Measurements from ENCODE around the gene CCDC70. TPM values are rescaled to one million over a fixed set of nuclear protein-coding genes. Genes with fewer than 3 reads are reported as not detected.

CCDC70 gene
- total and polyA plus RNA-seq, 7 experiments from 2014 or later = not detected

DNA sequence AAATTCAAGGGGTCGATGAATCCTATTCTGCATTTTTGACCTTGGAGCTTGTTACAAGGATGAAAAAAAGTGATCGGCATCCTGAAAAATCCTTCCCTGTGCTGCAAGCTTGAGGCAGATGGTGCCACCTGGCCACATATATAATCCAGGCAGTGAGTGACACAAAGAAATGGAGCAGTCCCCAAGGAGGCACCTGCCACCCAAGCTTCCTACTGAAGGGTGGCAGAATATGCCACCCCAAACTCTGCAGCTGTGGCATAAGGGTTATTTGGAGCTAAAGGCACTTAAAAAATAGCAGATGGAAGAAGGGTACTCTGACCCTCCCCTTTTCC lies 32.2 kb upstream of the CCDC70 start:
- Mint-ChIP-seq H3K27ac (peak overlapping the region in 8 of 9 donors; percentile 89 to 99 (median 95)), H3K36me3 (no peaks in the 10 kb centered on the region), H3K4me3 (peak overlapping the region in 6 of 10 donors; percentile 63 to 100 (median 86)), H3K4me1 (peaks cover 46 to 77% (median 70%) of the 10 kb centered on the region in 7 donors), H3K27me3 (peaks cover 0 to 12% (median 0%) of the 10 kb centered on the region in 5 donors), H3K9me3 (no peaks in the 10 kb centered on the region)
- Histone ChIP-seq H3K36me3 (ENCODE audit: control insufficient read depth in 2 of 3, insufficient read depth in 3 of 3, low read length in 3 of 3) (no peaks in the 10 kb centered on the region), H3K27me3 (ENCODE audit: control insufficient read depth in 2 of 2, insufficient read depth in 2 of 2, low read length in 2 of 2) (no peaks in the 10 kb centered on the region), H3K27ac (ENCODE audit: low read depth, low read length) (peak overlapping the region; percentile 55), H3K9me3 (ENCODE audit: control insufficient read depth in 2 of 3, low read length in 3 of 3) (no peaks in the 10 kb centered on the region), H3K4me1 (ENCODE audit: control insufficient read depth in 2 of 2, insufficient read depth in 2 of 2, low read length in 2 of 2) (peaks cover 34 to 57% of the 10 kb centered on the region in 2 donors), H3K4me3 (ENCODE audit: low read length) (no peak overlapping the region)
- no peak for ATAC-seq
- POLR2A ChIA-PET = interaction anchor here (0.5 to 12.1 kb wide), 10 partner anchors 8 to 699 kb away, joined by 3 to 324 read pairs (median 6); partner anchors contain the start of gene INTS6
- DNase-seq = no peak
- intact Hi-C loops (cut with micrococcal nuclease) = loop anchor here in 1 of 2 donors (5.0 kb wide), 2 partner anchors 183 to 1832 kb away; partner anchors contain the start of genes ALG11, ATP7B and TRIM13
- CTCF ChIA-PET = interaction anchor here (0.7 to 6.0 kb wide), 10 partner anchors 8 to 397 kb away, joined by 3 to 126 read pairs (median 4); no protein-coding TSS in a partner anchor

DNA sequence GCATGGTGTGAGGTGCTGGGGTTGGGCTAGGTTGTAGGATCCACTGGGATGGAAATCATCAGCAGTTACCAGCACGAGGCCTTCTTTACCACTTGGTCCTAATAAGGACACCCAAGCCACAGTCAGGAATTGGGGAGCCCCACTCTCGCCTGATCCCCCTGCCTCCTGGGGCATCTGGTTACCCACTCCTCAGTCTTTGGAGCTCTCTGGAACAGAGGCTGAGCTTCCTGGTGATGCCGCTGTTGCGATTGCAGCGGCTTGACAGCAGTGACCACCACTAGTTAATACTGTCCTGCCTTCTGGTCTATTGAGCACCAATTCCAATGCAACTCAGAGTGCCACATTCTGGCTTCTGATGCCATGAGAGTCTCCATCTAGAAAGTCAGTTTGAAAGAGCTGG lies 30.2 kb upstream of the CCDC70 start:
- Histone ChIP-seq H3K4me3 (ENCODE audit: low read length) (no peak overlapping the region), H3K36me3 (ENCODE audit: control insufficient read depth in 2 of 3, insufficient read depth in 3 of 3, low read length in 3 of 3) (no peaks in the 10 kb centered on the region), H3K9me3 (ENCODE audit: control insufficient read depth in 2 of 3, low read length in 3 of 3) (no peaks in the 10 kb centered on the region), H3K27ac (ENCODE audit: low read depth, low read length) (no peak overlapping the region), H3K27me3 (ENCODE audit: control insufficient read depth in 2 of 2, insufficient read depth in 2 of 2, low read length in 2 of 2) (no peaks in the 10 kb centered on the region), H3K4me1 (ENCODE audit: control insufficient read depth in 2 of 2, insufficient read depth in 2 of 2, low read length in 2 of 2) (peaks cover 15 to 44% of the 10 kb centered on the region in 2 donors)
- intact Hi-C loops (cut with micrococcal nuclease) = loop anchor here in 1 of 2 donors (5.0 kb wide), 1 partner anchor 34 kb away; no protein-coding TSS in a partner anchor
- ChIA-PET POLR2A (interaction anchor here (1.1 to 5.8 kb wide), 11 partner anchors 10 to 379 kb away, joined by 3 to 84 read pairs (median 8); partner anchors contain the start of gene INTS6), CTCF (interaction anchor here (0.6 to 5.7 kb wide), 12 partner anchors 11 to 399 kb away, joined by 3 to 192 read pairs (median 4); no protein-coding TSS in a partner anchor)
- peaks cover 28 to 65% (median 57%) of the 10 kb centered on the region in 7 donors for H3K4me1 Mint-ChIP-seq
- no peaks in the 10 kb centered on the region for H3K36me3 Mint-ChIP-seq
- H3K27ac Mint-ChIP-seq = peak overlapping the region in 3 of 9 donors; percentile 32 to 99 (median 55)
- ATAC-seq = no peak
- H3K27me3 Mint-ChIP-seq = peaks cover 0 to 12% (median 0%) of the 10 kb centered on the region in 5 donors
- no peak for DNase-seq
- no peak overlapping the region for H3K4me3 Mint-ChIP-seq
- H3K9me3 Mint-ChIP-seq = no peaks in the 10 kb centered on the region

DNA sequence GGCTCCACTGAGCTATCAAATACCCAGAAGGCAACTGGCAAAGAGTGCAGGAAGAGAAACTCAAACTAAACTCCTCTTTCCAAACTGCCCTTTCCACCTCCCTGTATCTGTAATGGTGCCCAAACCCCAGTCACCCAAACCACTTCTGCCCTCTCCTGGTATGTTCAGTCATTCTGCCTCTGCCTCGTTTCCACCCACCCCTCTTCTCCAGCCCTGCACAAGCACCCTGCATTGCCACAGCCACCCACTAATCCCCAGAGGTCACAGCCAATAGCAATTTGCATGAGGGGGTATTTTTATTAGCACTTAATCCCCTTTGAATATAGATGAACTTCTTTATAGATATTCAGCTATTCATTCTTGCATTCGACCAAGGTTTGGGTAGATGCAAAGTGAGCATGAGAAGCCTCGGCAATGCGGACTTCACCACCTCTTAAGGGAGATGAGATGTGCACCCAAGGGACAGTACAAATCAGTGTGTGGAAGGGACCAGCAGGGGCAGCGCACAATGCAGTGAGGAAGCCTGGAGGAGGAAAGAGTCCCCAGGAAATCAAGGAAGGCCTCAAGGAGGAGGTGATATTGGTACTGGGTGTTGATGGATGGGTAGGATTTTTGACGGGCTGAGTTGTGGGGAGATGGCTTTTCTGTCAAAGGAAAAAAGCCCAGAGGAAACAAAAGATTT lies 29.2 kb upstream of the CCDC70 start:
- no peaks in the 10 kb centered on the region for H3K36me3 ChIP-seq (ENCODE audit: control insufficient read depth in 2 of 3, insufficient read depth in 3 of 3, low read length in 3 of 3)
- DNase-seq (peak in 7 of 9 donors; percentile 68 to 82 (median 76)), ATAC-seq (peak; percentile 98)
- no peaks in the 10 kb centered on the region for H3K9me3 Mint-ChIP-seq
- H3K27ac ChIP-seq (ENCODE audit: low read depth, low read length) = no peak overlapping the region
- peak overlapping the region in 9 of 10 donors; percentile 37 to 77 (median 55) for H3K4me3 Mint-ChIP-seq
- no peak overlapping the region for H3K4me3 ChIP-seq (ENCODE audit: low read length)
- no peaks in the 10 kb centered on the region for H3K36me3 Mint-ChIP-seq
- POLR2A ChIA-PET = interaction anchor here (0.6 to 5.8 kb wide), 12 partner anchors 11 to 394 kb away, joined by 3 to 84 read pairs (median 8); partner anchors contain the start of gene INTS6
- CTCF ChIA-PET = interaction anchor here (0.7 to 5.7 kb wide), 18 partner anchors 12 to 400 kb away, joined by 3 to 192 read pairs (median 4); no protein-coding TSS in a partner anchor
- peaks cover 0 to 8% (median 0%) of the 10 kb centered on the region in 5 donors for H3K27me3 Mint-ChIP-seq
- intact Hi-C loops (cut with micrococcal nuclease) = loop anchor here (1.0 to 5.0 kb wide), 4 partner anchors 10 to 397 kb away; no protein-coding TSS in a partner anchor
- peaks cover 28 to 54% (median 51%) of the 10 kb centered on the region in 7 donors for H3K4me1 Mint-ChIP-seq
- H3K9me3 ChIP-seq (ENCODE audit: control insufficient read depth in 2 of 3, low read length in 3 of 3) = no peaks in the 10 kb centered on the region
- H3K27ac Mint-ChIP-seq = peak overlapping the region in 8 of 9 donors; percentile 68 to 99 (median 78)
- no peaks in the 10 kb centered on the region for H3K27me3 ChIP-seq (ENCODE audit: control insufficient read depth in 2 of 2, insufficient read depth in 2 of 2, low read length in 2 of 2)
- peaks cover 4 to 33% of the 10 kb centered on the region in 2 donors for H3K4me1 ChIP-seq (ENCODE audit: control insufficient read depth in 2 of 2, insufficient read depth in 2 of 2, low read length in 2 of 2)

DNA sequence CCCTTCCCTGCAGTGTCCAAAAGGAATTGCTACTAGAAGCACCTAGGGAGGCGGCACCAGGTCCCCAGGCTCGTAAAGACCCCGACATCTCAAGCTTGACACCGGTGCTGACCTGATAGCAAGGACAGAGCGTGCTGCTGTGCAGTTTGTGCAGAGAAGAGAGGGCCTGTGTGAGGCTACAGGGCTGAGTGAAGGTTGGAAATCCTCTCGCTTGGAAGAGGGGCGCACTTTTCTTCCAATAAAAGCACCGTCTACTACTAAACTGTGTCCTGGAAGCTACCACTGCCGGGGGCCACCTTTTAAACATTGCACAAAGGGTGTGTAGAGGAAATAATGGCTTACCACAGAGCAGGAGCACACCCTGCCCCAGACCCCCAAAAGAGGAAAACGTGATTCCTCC lies 27.8 kb upstream of the CCDC70 start:
- Mint-ChIP-seq H3K4me3 (no peak overlapping the region), H3K27ac (no peak overlapping the region), H3K27me3 (peaks cover 0 to 4% (median 0%) of the 10 kb centered on the region in 5 donors), H3K4me1 (peaks cover 25 to 41% (median 39%) of the 10 kb centered on the region in 7 donors), H3K9me3 (no peaks in the 10 kb centered on the region), H3K36me3 (no peaks in the 10 kb centered on the region)
- H3K4me1 ChIP-seq (ENCODE audit: control insufficient read depth in 2 of 2, insufficient read depth in 2 of 2, low read length in 2 of 2) = peaks cover 0 to 19% of the 10 kb centered on the region in 2 donors
- intact Hi-C loops (cut with micrococcal nuclease) = loop anchor here in 1 of 2 donors (5.0 kb wide), 1 partner anchor 37 kb away; no protein-coding TSS in a partner anchor
- no peak for ATAC-seq
- ChIA-PET CTCF (interaction anchor here (1.1 to 5.7 kb wide), 4 partner anchors 8 to 37 kb away, joined by 3 to 192 read pairs (median 40); no protein-coding TSS in a partner anchor), POLR2A (interaction anchor here (1.9 to 5.8 kb wide), 3 partner anchors 12 to 29 kb away, joined by 7 to 84 read pairs (median 69); no protein-coding TSS in a partner anchor)
- no peaks in the 10 kb centered on the region for H3K27me3 ChIP-seq (ENCODE audit: control insufficient read depth in 2 of 2, insufficient read depth in 2 of 2, low read length in 2 of 2)
- H3K9me3 ChIP-seq (ENCODE audit: control insufficient read depth in 2 of 3, low read length in 3 of 3) = no peaks in the 10 kb centered on the region
- no peak for DNase-seq
- no peak overlapping the region for H3K4me3 ChIP-seq (ENCODE audit: low read length)
- H3K27ac ChIP-seq (ENCODE audit: low read depth, low read length) = no peak overlapping the region
- H3K36me3 ChIP-seq (ENCODE audit: control insufficient read depth in 2 of 3, insufficient read depth in 3 of 3, low read length in 3 of 3) = no peaks in the 10 kb centered on the region

DNA sequence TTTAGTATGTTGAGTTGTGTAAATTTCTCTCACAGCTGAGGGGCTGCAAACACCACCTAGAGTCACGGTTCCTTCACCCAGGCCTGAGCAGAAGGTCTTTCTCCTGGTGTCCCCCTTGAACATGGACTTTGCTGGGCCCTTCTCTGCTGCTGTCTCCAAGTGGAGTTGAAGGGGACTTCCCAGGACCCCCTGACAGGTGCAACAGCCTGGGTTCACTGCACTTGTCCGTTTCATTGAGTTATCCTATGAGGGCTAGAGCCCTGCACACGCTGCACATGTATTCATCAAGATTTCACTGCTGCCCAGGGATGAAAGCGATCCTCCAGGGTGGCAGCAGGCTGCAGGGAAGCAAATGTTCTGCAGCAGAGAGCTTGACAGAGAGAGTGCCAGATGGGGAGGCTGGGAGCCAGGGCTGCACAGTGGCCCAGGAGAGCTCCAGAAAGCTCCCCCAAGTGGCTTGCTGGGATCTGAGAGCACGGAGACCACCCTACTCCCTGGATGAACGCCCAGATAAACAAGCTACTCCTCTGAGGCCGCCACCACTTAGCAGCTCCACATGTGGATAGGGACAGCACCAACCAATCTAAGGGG lies 27.1 kb upstream of the CCDC70 start:
- intact Hi-C loops (cut with micrococcal nuclease) = loop anchor here in 1 of 2 donors (5.0 kb wide), 1 partner anchor 37 kb away; no protein-coding TSS in a partner anchor
- peaks cover 25 to 34% (median 32%) of the 10 kb centered on the region in 7 donors for H3K4me1 Mint-ChIP-seq
- H3K27ac ChIP-seq (ENCODE audit: low read depth, low read length) = no peak overlapping the region
- DNase-seq = no peak
- H3K9me3 ChIP-seq (ENCODE audit: control insufficient read depth in 2 of 3, low read length in 3 of 3) = no peaks in the 10 kb centered on the region
- no peak overlapping the region for H3K4me3 Mint-ChIP-seq
- H3K27me3 ChIP-seq (ENCODE audit: control insufficient read depth in 2 of 2, insufficient read depth in 2 of 2, low read length in 2 of 2) = no peaks in the 10 kb centered on the region
- H3K36me3 ChIP-seq (ENCODE audit: control insufficient read depth in 2 of 3, insufficient read depth in 3 of 3, low read length in 3 of 3) = no peaks in the 10 kb centered on the region
- POLR2A ChIA-PET = interaction anchor here (1.4 to 5.8 kb wide), 3 partner anchors 8 to 29 kb away, joined by 5 to 84 read pairs (median 7); no protein-coding TSS in a partner anchor
- H3K36me3 Mint-ChIP-seq = no peaks in the 10 kb centered on the region
- H3K9me3 Mint-ChIP-seq = no peaks in the 10 kb centered on the region
- H3K4me3 ChIP-seq (ENCODE audit: low read length) = no peak overlapping the region
- no peak for ATAC-seq
- H3K27ac Mint-ChIP-seq = peak overlapping the region in 1 of 9 donors; percentile 14
- peaks cover 0 to 4% (median 0%) of the 10 kb centered on the region in 5 donors for H3K27me3 Mint-ChIP-seq
- CTCF ChIA-PET = interaction anchor here (1.1 to 5.7 kb wide), 4 partner anchors 9 to 37 kb away, joined by 3 to 192 read pairs (median 40); no protein-coding TSS in a partner anchor
- peaks cover 0 to 13% of the 10 kb centered on the region in 2 donors for H3K4me1 ChIP-seq (ENCODE audit: control insufficient read depth in 2 of 2, insufficient read depth in 2 of 2, low read length in 2 of 2)

DNA sequence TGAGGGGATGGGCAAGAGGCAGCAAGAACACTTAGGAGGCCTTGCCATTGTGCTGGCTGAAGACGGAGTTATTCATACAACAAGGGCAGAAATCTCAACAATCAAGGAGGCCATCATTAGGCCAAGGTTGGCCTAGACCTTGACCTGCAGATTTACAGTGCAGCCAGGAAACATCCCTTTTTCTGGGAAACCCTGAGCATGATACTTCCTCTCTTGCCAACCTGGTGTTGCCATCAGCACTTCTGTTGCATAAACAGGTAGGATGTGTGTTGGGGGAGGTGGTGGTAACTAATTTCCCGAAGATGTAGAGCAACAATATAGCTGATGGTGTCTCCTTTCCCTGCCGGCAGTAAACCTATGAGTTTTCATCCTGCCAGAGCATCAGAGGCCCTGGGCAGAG lies 24.8 kb upstream of the CCDC70 start:
- Histone ChIP-seq H3K36me3 (ENCODE audit: control insufficient read depth in 2 of 3, insufficient read depth in 3 of 3, low read length in 3 of 3) (no peaks in the 10 kb centered on the region), H3K27ac (ENCODE audit: low read depth, low read length) (no peak overlapping the region), H3K9me3 (ENCODE audit: control insufficient read depth in 2 of 3, low read length in 3 of 3) (no peaks in the 10 kb centered on the region), H3K4me1 (ENCODE audit: control insufficient read depth in 2 of 2, insufficient read depth in 2 of 2, low read length in 2 of 2) (peaks cover 0 to 4% of the 10 kb centered on the region in 2 donors), H3K27me3 (ENCODE audit: control insufficient read depth in 2 of 2, insufficient read depth in 2 of 2, low read length in 2 of 2) (no peaks in the 10 kb centered on the region), H3K4me3 (ENCODE audit: low read length) (no peak overlapping the region)
- DNase-seq = no peak
- no peak for ATAC-seq
- Mint-ChIP-seq H3K27ac (peak overlapping the region in 2 of 9 donors; percentile 10 to 23), H3K36me3 (no peaks in the 10 kb centered on the region), H3K4me3 (no peak overlapping the region), H3K4me1 (peaks cover 9 to 19% (median 13%) of the 10 kb centered on the region in 7 donors), H3K9me3 (no peaks in the 10 kb centered on the region), H3K27me3 (peaks cover 0 to 9% (median 0%) of the 10 kb centered on the region in 5 donors)
- CTCF ChIA-PET = interaction anchor here (0.9 to 1.8 kb wide), 3 partner anchors 22 to 292 kb away, joined by 3 to 8 read pairs (median 3); partner anchors contain the start of gene NEK5
- POLR2A ChIA-PET = no interaction called here
- intact Hi-C loops (cut with micrococcal nuclease) = no loop called here
